GM12801 (cell line): ENCODE results near the gene CLIP1.

Source experiments
- TF ChIP-seq, protein P1 (sequence below): IDR thresholded peaks from one replicate; pipeline ENCODE4 v1.5.1; 2011; ENCODE audit warnings: control low read depth; ENCODE audit not compliant: insufficient read length; ENCODE audit errors: extremely low read depth

The CLIP1 gene

DNA sequence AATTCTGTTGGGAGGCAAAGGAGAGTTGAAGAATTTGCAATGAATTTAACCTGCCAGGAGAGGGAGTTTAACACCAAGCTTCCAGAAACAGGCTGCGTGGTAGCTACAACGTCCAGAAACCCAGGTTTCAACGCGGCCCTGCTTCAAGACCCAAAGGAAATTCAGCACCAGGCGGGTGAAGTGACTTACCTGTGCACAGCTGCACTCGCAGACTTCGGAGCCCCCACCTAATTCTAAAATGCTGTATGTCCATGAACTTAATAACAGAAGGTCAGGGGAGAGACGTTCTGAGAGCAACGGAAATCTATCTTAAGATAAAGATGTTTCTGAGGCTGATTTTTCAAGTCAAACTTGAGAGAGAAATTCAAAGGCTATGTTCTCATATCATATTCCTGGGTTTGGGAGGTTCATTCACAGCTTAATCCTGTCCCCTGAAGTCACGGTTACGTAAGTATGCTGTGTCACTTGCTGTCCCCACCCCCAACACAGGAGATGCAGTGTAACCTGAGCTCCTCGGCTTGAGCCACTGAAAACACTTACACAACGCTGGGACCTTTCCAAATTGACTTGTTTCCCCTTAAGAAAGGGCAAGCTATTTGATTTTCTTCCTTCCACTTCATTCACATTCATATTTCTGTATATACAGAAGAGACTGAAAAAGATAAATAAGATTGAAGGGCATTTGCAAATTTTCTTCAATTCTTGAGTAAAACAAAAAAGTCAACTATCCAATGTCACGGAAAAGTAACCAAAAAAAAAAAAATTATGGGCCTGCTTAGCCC lies 22.7 kb downstream of the CLIP1 start:
- TF ChIP-seq, protein P1, sequence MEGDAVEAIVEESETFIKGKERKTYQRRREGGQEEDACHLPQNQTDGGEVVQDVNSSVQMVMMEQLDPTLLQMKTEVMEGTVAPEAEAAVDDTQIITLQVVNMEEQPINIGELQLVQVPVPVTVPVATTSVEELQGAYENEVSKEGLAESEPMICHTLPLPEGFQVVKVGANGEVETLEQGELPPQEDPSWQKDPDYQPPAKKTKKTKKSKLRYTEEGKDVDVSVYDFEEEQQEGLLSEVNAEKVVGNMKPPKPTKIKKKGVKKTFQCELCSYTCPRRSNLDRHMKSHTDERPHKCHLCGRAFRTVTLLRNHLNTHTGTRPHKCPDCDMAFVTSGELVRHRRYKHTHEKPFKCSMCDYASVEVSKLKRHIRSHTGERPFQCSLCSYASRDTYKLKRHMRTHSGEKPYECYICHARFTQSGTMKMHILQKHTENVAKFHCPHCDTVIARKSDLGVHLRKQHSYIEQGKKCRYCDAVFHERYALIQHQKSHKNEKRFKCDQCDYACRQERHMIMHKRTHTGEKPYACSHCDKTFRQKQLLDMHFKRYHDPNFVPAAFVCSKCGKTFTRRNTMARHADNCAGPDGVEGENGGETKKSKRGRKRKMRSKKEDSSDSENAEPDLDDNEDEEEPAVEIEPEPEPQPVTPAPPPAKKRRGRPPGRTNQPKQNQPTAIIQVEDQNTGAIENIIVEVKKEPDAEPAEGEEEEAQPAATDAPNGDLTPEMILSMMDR = no peak

DNA sequence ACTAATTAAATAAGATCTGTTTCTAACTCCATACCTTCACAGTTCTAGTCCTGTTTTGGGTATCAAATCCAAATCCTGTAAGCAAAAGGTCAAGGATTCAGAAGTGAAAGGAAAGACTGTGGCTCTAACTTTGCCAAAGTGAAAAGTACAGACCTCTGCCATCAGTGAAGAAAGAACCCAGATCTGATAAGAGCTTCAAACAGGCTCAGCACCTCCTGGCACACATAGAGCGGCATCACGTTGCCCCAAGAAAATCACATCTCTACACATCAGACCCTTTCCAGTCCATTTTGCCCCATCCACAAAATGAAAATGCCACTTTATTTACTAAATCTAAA lies 23.2 kb downstream of the CLIP1 start:
- TF ChIP-seq, protein P1 = no peak

DNA sequence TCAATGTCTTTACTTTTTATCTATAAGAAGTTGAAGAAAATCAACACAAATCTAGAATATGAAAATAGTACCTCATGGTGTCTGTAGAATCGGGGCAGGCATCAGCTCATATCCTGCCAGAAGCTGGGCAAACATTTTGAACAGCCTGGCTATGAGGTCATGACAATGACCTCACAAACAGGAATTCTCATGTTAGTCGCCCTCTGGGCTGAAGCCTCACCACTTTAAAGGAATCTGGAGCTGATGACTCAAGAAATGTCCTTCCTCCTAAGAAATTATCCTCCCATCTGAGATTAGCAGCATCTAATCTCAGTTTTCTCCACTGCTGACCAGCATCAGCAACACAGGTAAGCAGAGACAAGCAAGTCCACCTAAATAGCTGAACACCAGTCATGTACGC lies 27.1 kb downstream of the CLIP1 start:
- TF ChIP-seq, protein P1 = no peak

DNA sequence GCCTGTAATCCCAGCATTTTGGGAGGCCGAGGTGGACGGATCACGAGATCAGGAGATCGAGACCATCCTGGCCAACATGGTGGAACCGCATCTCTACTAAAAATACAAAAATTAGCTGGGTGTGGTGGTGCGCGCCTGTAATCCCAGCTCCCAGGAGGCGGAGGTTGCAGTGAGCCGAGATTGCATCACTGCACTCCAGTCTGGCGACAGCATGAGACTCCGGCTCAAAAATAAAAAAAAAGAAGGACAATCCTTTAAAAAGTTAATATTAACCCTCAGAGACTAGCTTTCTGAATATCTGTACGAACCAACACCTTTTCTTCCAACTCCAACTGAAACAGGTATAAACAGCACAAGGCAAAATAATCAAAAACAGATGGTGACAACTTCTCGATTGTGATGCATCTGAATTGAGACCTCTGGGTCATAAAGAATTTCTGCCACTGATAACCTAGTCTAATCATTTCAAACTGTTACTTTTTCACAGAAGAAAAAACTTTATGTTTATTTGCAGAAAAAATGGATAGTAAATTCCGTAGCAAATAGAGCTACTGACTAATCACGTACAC lies 27.8 kb downstream of the CLIP1 start:
- TF ChIP-seq, protein P1 = no peak

DNA sequence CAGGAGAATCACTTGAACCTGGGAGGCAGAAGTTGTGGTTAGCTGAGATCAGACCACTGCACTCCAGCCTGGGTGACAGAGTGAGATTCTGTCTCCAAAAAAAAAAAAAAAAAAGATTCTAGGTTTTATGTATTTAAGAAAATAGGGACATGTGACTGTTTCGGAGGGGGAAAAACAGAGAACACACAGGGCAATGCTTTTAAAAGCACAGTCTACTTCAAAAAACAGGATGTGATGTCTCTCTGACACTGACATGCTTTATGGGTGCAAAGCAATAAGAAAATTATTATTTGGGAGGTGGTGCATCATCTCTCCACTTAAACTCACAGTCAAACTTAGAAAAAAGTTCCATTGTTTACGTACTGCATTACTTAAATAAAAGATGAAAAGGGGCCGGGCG lies 28.7 kb downstream of the CLIP1 start:
- TF ChIP-seq, protein P1 = no peak

DNA sequence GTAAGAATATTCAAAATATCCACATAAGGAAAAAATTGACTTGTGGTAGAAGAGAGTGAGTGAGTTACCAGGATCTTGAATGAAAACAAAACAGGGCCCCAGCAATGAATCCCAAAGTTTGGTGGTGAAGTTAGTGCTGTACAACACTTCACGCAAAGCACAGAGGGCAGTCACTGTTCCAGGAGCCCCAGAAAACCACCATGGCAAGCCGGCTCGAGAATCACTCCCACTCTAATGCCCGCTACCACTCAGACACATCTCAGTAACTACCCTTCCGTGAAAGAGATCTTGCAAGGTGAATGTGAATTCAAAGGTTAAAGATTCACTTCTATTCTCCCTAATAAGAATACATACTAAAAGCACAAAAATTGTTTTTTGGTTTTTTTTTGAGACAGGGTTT lies 30.1 kb downstream of the CLIP1 start:
- TF ChIP-seq, protein P1 = no peak

DNA sequence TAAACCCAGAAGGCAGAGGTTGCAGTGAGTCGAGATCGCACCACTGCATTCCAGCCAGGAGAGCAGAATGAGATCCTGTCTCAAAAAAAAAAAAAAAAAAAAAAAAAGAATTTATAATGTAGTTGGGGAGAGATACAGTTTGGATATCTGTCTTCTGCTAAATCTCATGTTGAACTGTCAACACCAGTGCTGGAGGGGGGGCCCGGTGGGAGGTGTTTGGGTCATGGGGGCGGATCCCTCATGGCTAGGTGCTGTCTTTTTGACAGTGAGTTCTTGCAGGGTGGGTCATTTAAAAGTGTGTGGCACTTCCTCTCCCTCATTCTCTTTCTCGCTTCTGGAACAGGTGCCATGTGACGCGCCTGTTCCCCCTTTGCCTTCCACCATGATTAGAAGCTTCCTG lies 32.8 kb downstream of the CLIP1 start:
- TF ChIP-seq, protein P1 = no peak
